ENCODE measurements around the gene NKRF.

- TF ChIP-seq CTCF (IDR thresholded peaks at IDR 0.05; ENCODE audit: insufficient read depth, low read length, poor library complexity, severe bottlenecking) (no peak), EZH2phosphoT487 (conservative IDR thresholded peaks at IDR 0.05; ENCODE audit: low read length) (no peak)
These were observed 552 bp downstream of the NKRF start for GRCh38 chrX:119605464-119606279.
